ENCODE results near the gene PPP1R37. TPM values are rescaled to one million over a fixed set of nuclear protein-coding genes. Genes with fewer than 3 reads are reported as not detected.

PPP1R37 gene
- total RNA-seq, 1 donor from 2014 or later, result 19.2 TPM

DNA sequence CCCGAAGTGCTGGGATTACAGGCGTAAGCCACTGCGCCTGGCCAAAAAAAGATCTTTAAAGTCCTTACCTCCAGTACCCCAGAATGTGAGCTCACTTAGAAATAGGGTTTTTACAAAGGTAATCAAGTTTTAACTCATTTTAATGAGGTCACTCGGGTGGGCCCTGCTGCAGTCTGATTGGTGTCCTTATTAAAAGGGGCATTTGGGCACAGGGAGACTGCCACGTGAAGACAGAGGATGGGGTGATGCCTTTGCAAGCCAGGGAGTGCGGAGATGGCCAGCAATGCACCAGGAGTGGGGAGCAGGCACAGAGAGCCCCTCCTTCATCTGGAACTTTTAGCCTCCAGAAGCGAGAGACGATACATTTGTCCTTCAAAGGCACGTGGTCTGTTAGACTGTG, 56.1 kb downstream of the PPP1R37 start:
- TF ChIP-seq CTCF (IDR thresholded peaks at IDR 0.05; ENCODE audit: insufficient read depth, low read length, severe bottlenecking), result no peak
- no peak for FAIRE-seq
- DNase-seq (ENCODE audit: low read depth), result no peak
- H3K27me3 ChIP-seq (ENCODE audit: control insufficient read depth, insufficient read depth, low read length), result peaks cover 6% of the 10 kb centered on the region
- no peak overlapping the region for H3K4me3 ChIP-seq (ENCODE audit: low read depth, low read length)
- no peaks in the 10 kb centered on the region for H3K36me3 ChIP-seq (ENCODE audit: control insufficient read depth, insufficient read depth, low read length)

GRCh38 chr19:45150180-45150579, 57.2 kb downstream of the PPP1R37 start:
- Histone ChIP-seq H3K4me3 (ENCODE audit: low read depth, low read length) (no peak overlapping the region), H3K27me3 (ENCODE audit: control insufficient read depth, insufficient read depth, low read length) (peaks cover 6% of the 10 kb centered on the region), H3K36me3 (ENCODE audit: control insufficient read depth, insufficient read depth, low read length) (no peaks in the 10 kb centered on the region)
- TF ChIP-seq CTCF (IDR thresholded peaks at IDR 0.05; ENCODE audit: insufficient read depth, low read length, severe bottlenecking), result no peak
- DNase-seq (ENCODE audit: low read depth) (no peak), FAIRE-seq (no peak)

DNA sequence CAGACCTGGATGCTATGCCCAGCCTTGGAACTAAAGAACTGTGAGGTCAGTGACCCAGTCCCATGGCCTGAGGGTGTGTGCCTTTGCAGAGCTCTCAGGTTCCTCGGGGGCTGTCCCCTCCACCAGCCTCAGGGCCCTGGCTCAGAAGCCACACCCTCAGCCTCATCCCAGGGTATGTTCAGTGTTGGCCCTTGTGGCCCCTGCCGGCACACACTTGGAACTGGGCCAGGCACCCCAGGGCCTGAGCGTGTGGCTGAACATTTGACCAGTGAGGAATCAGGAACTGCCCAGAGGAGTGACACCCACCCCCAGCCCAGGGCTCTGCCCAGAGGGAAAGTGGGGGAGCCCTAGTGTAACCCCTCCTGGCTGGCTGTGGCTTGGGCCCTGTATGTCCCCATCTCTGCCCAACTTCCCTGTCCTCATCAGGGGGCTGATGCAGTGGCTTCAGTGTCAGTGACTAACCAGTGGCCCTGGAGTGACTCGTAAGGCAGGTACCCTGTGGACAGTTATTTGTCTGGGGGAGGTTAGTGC, 57.8 kb downstream of the PPP1R37 start:
- no peak for FAIRE-seq

GRCh38 chr19:45151320-45151719, 58.3 kb downstream of the PPP1R37 start:
- TF ChIP-seq CTCF (IDR thresholded peaks at IDR 0.05; ENCODE audit: insufficient read depth, low read length, severe bottlenecking), result no peak
- FAIRE-seq (peak; percentile 50), DNase-seq (ENCODE audit: low read depth) (peak; percentile 82)
- no peak overlapping the region for H3K4me3 ChIP-seq (ENCODE audit: low read depth, low read length)
- H3K27me3 ChIP-seq (ENCODE audit: control insufficient read depth, insufficient read depth, low read length), result peaks cover 6% of the 10 kb centered on the region
- H3K36me3 ChIP-seq (ENCODE audit: control insufficient read depth, insufficient read depth, low read length), result no peaks in the 10 kb centered on the region

More for the DNA sequence above, 57.8 kb downstream of the PPP1R37 start:
- no peaks in the 10 kb centered on the region for H3K36me3 ChIP-seq (ENCODE audit: control insufficient read depth, insufficient read depth, low read length)
- H3K4me3 ChIP-seq (ENCODE audit: low read depth, low read length), result no peak overlapping the region
- peaks cover 6% of the 10 kb centered on the region for H3K27me3 ChIP-seq (ENCODE audit: control insufficient read depth, insufficient read depth, low read length)
- TF ChIP-seq CTCF (IDR thresholded peaks at IDR 0.05; ENCODE audit: insufficient read depth, low read length, severe bottlenecking), result no peak
- DNase-seq (ENCODE audit: low read depth), result no peak

GRCh38 chr19:45151821-45152503, 59.0 kb downstream of the PPP1R37 start:
- no peak for TF ChIP-seq CTCF (IDR thresholded peaks at IDR 0.05; ENCODE audit: insufficient read depth, low read length, severe bottlenecking)
- Histone ChIP-seq H3K27me3 (ENCODE audit: control insufficient read depth, insufficient read depth, low read length) (peaks cover 6% of the 10 kb centered on the region), H3K36me3 (ENCODE audit: control insufficient read depth, insufficient read depth, low read length) (no peaks in the 10 kb centered on the region), H3K4me3 (ENCODE audit: low read depth, low read length) (no peak overlapping the region)
- FAIRE-seq, result no peak
- DNase-seq (ENCODE audit: low read depth), result no peak
